Cardiac fibroblast (primary cell): ENCODE results near the gene PIP4K2A.
A peak's percentile ranks its signal among the peaks of the same experiment; 100 is the strongest.
"Not testable (repeated sequence)": the region's sequence is repeated elsewhere in the genome, so short reads cannot be mapped to it uniquely, and the experiment has no call there.

ENCODE experiments used
- DNase-seq, 2 donors: peaks; one replicate each; pipeline versions ENCODE4 v3.0.0 to v3.0.0-alpha.2; 2010; ENCODE audit warnings: low read depth in 2 of 2
- H3K4me3 ChIP-seq, 2 donors: replicated peaks in 1 of 2; 1 replicate in 1 of 2; 2 replicates in 1 of 2; pipeline ENCODE4 v1.5.1; 2011; ENCODE audit warnings: low read depth in 2 of 2, low read length in 2 of 2, mild to moderate bottlenecking in 2 of 2, moderate library complexity in 1 of 2
- CTCF ChIP-seq: IDR thresholded peaks from one replicate; pipeline ENCODE4 v1.5.1; 2011; ENCODE audit warnings: low read depth, mild to moderate bottlenecking, low read length, inconsistent platforms

The PIP4K2A gene

GRCh38 chr10:22697800-22698199, 16.6 kb downstream of the PIP4K2A start:
- TF ChIP-seq CTCF: no peak
- DNase-seq: no peak
- H3K4me3 ChIP-seq: no peak overlapping the region

- H3K4me3 ChIP-seq: no peak overlapping the region
- no peak for DNase-seq
- no peak for TF ChIP-seq CTCF
Measured at GRCh38 chr10:22697101-22697500, 17.3 kb downstream of the PIP4K2A start.

GRCh38 chr10:22693860-22694259, 20.5 kb downstream of the PIP4K2A start:
- no peak for TF ChIP-seq CTCF
- no peak for DNase-seq
- no peak overlapping the region for H3K4me3 ChIP-seq

GRCh38 chr10:22693371-22693784, 21.0 kb downstream of the PIP4K2A start:
- no peak for TF ChIP-seq CTCF
- peak; percentile 56 to 69 for DNase-seq
- H3K4me3 ChIP-seq: no peak overlapping the region

GRCh38 chr10:22692119-22692518, 22.3 kb downstream of the PIP4K2A start:
- DNase-seq, H3K4me3 ChIP-seq: not testable (repeated sequence)

GRCh38 chr10:22690614-22691431, 23.6 kb downstream of the PIP4K2A start:
- H3K4me3 ChIP-seq: no peak overlapping the region
- TF ChIP-seq CTCF: no peak
- peak; percentile 60 to 64 for DNase-seq

GRCh38 chr10:22690158-22690557, 24.2 kb downstream of the PIP4K2A start:
- TF ChIP-seq CTCF: no peak
- DNase-seq: no peak
- no peak overlapping the region for H3K4me3 ChIP-seq
